Peyer's patch (tissue), 4 donors: ENCODE results near the gene GSTT4. TPM values are rescaled to one million over a fixed set of nuclear protein-coding genes. Genes with fewer than 3 reads are reported as not detected.

Experiments
- DNase-seq, 3 donors: peaks; one replicate each; pipeline ENCODE4 v3.0.0-alpha.2; 2017 to 2019
- H3K27ac ChIP-seq, 4 donors: fragments of 200-600 bp; sonication (generic); one replicate each; pipeline ENCODE4 v1.5.1; 2016 to 2019
- H3K27me3 ChIP-seq, 2 donors: fragments of 200-600 bp; sonication (generic); one replicate each; pipeline ENCODE4 v1.5.1; 2019
- H3K36me3 ChIP-seq, 3 donors: fragments of 200-600 bp; sonication (generic); one replicate each; pipeline ENCODE4 v1.5.1; 2016 to 2019
- H3K4me1 ChIP-seq, 4 donors: fragments of 200-600 bp; sonication (generic); one replicate each; pipeline ENCODE4 v1.5.1; 2016 to 2019
- H3K4me3 ChIP-seq, 4 donors: fragments of 200-600 bp; sonication (generic); 1 replicate in 3 of 4; 2 replicates in 1 of 4; pipeline ENCODE4 v1.5.1; 2016 to 2019; ENCODE audit warnings: mild to moderate bottlenecking in 1 of 4
- H3K9me3 ChIP-seq, 4 donors: fragments of 200-600 bp; sonication (generic); one replicate each; pipeline ENCODE4 v1.5.1; 2016 to 2019; ENCODE audit warnings: mild to moderate bottlenecking in 1 of 4
- CTCF ChIP-seq, 6 experiments: fragments of 450-650 bp in 4 of 6; fragments of 200-600 bp in 2 of 6; sonication (generic) in 1 of 6; IDR thresholded peaks; one replicate each; pipeline ENCODE4 v1.5.1; 2017 to 2019; ENCODE audit warnings: antibody characterized with exemption in 6 of 6, mild to moderate bottlenecking in 3 of 6, moderate library complexity in 1 of 6
- POLR2A ChIP-seq, 2 donors: fragments of 450-650 bp; IDR thresholded peaks; one replicate each; pipeline ENCODE4 v1.5.1; 2017; ENCODE audit warnings: antibody characterized with exemption in 2 of 2, mild to moderate bottlenecking in 2 of 2, moderate library complexity in 2 of 2
- total RNA-seq, 4 donors: library from RNA; depleted of rRNA; stranded (reverse); fragments of >200 nt; gene quantifications; one replicate each; pipeline ENCODE4 v1.1.0, GENCODE V29; 2016

The GSTT4 gene
- total RNA-seq, 4 donors from 2014 or later = not detected

- Histone ChIP-seq H3K27me3 (no peaks in the 10 kb centered on the region), H3K27ac (no peak overlapping the region), H3K4me1 (no peaks in the 10 kb centered on the region), H3K4me3 (no peak overlapping the region), H3K36me3 (peaks cover 0 to 9% (median 0%) of the 10 kb centered on the region in 3 donors), H3K9me3 (no peaks in the 10 kb centered on the region)
- no peak for TF ChIP-seq CTCF (IDR thresholded peaks at IDR 0.05)
- TF ChIP-seq POLR2A (IDR thresholded peaks at IDR 0.05) = no peak
- no peak for DNase-seq
Measured at GRCh38 chr22:24025475-24025874, 20.2 kb upstream of the GSTT4 start.

GRCh38 chr22:24024354-24024753, 19.1 kb upstream of the GSTT4 start:
- Histone ChIP-seq H3K9me3 (no peaks in the 10 kb centered on the region), H3K27me3 (no peaks in the 10 kb centered on the region), H3K27ac (no peak overlapping the region), H3K4me1 (no peaks in the 10 kb centered on the region), H3K4me3 (no peak overlapping the region), H3K36me3 (peaks cover 0 to 9% (median 0%) of the 10 kb centered on the region in 3 donors)
- TF ChIP-seq CTCF (IDR thresholded peaks at IDR 0.05) (no peak), POLR2A (IDR thresholded peaks at IDR 0.05) (no peak)
- DNase-seq = no peak

- Histone ChIP-seq H3K4me1 (no peaks in the 10 kb centered on the region), H3K36me3 (peaks cover 0 to 9% (median 0%) of the 10 kb centered on the region in 3 donors), H3K27ac (peak overlapping the region in 2 of 4 donors; percentile 13), H3K9me3 (no peaks in the 10 kb centered on the region), H3K27me3 (no peaks in the 10 kb centered on the region), H3K4me3 (no peak overlapping the region)
- DNase-seq = no peak
- no peak for TF ChIP-seq POLR2A (IDR thresholded peaks at IDR 0.05)
- peak in 2 of 6 experiments; percentile 13 to 29 for TF ChIP-seq CTCF (IDR thresholded peaks at IDR 0.05)
Measured at GRCh38 chr22:24023204-24023789, 18.0 kb upstream of the GSTT4 start.

GRCh38 chr22:24021304-24021703, 16.1 kb upstream of the GSTT4 start:
- H3K4me1 ChIP-seq = no peaks in the 10 kb centered on the region
- no peaks in the 10 kb centered on the region for H3K27me3 ChIP-seq
- H3K9me3 ChIP-seq = no peaks in the 10 kb centered on the region
- TF ChIP-seq CTCF (IDR thresholded peaks at IDR 0.05) = no peak
- TF ChIP-seq POLR2A (IDR thresholded peaks at IDR 0.05) = no peak
- peaks cover 0 to 9% (median 0%) of the 10 kb centered on the region in 3 donors for H3K36me3 ChIP-seq
- DNase-seq = no peak
- H3K4me3 ChIP-seq = no peak overlapping the region
- no peak overlapping the region for H3K27ac ChIP-seq

- no peak overlapping the region for H3K4me3 ChIP-seq
- H3K27me3 ChIP-seq = no peaks in the 10 kb centered on the region
- H3K36me3 ChIP-seq = no peaks in the 10 kb centered on the region
- peaks cover 0 to 8% (median 2%) of the 10 kb centered on the region in 4 donors for H3K4me1 ChIP-seq
- H3K27ac ChIP-seq = no peak overlapping the region
- no peak for DNase-seq
- TF ChIP-seq CTCF (IDR thresholded peaks at IDR 0.05) (no peak), POLR2A (IDR thresholded peaks at IDR 0.05) (no peak)
- no peaks in the 10 kb centered on the region for H3K9me3 ChIP-seq
Measured at GRCh38 chr22:24016156-24016555, 10.9 kb upstream of the GSTT4 start.

GRCh38 chr22:24011735-24012068, 6.4 kb upstream of the GSTT4 start:
- H3K4me3 ChIP-seq = peak overlapping the region; percentile 71 to 95 (median 91)

More at GRCh38 chr22:24011735-24012068, 6.4 kb upstream of the GSTT4 start:
- Histone ChIP-seq H3K4me1 (peaks cover 0 to 8% (median 2%) of the 10 kb centered on the region in 4 donors), H3K27ac (peak overlapping the region; percentile 79 to 89 (median 84)), H3K9me3 (no peaks in the 10 kb centered on the region), H3K36me3 (no peaks in the 10 kb centered on the region), H3K27me3 (no peaks in the 10 kb centered on the region)
- no peak for TF ChIP-seq CTCF (IDR thresholded peaks at IDR 0.05)
- no peak for TF ChIP-seq POLR2A (IDR thresholded peaks at IDR 0.05)
- DNase-seq = no peak
